H1 (cell line): Measurements from ENCODE around the gene CHD2. TPM values are rescaled to one million over a fixed set of nuclear protein-coding genes. Genes with fewer than 3 reads are reported as not detected.

Experiments
- EGR1 ChIP-seq: IDR thresholded peaks from 2 replicates; pipeline ENCODE4 v1.6.1; 2011; ENCODE audit warnings: low read depth, low read length, borderline replicate concordance
- MAFK ChIP-seq: IDR thresholded peaks from 2 replicates; pipeline ENCODE4 v1.6.1; 2012; ENCODE audit warnings: low read depth, mild to moderate bottlenecking, improper control_type of control experiment, low read length
- NANOG ChIP-seq: IDR thresholded peaks from 2 replicates; pipeline ENCODE4 v1.6.1; 2011; ENCODE audit warnings: low read length, low read depth, mild to moderate bottlenecking, inconsistent platforms; ENCODE audit not compliant: insufficient read depth, poor library complexity, severe bottlenecking
- RBBP5 ChIP-seq: IDR thresholded peaks from 2 replicates; pipeline ENCODE4 v1.7.1; 2012; ENCODE audit warnings: low read depth, mild to moderate bottlenecking, inconsistent platforms, low read length, moderate library complexity, borderline replicate concordance
- SUZ12 ChIP-seq: fragments of 200-600 bp; sonication (generic); IDR thresholded peaks from 2 replicates; pipeline ENCODE4 v1.6.1; 2012; ENCODE audit warnings: mild to moderate bottlenecking, inconsistent platforms, low read length, moderate library complexity, mixed read lengths
- TAF1 ChIP-seq: IDR thresholded peaks from 2 replicates; pipeline ENCODE4 v1.6.1; 2011; ENCODE audit warnings: mild to moderate bottlenecking, low read depth, low read length
- polyA plus RNA-seq, 7 experiments: library from polyadenylated mRNA; depleted of rRNA in 3 of 7; stranded (reverse) in 5 of 7; unstranded in 2 of 7; fragments of >200 nt in 5 of 7; fragments of 200-250 nt in 2 of 7; gene quantifications; 1 replicate in 5 of 7; 2 replicates in 1 of 7; 4 replicates in 1 of 7; pipeline versions ENCODE4 v1.2.1 to v1.2.3, GENCODE V29; 2011 to 2013; ENCODE audit warnings: missing spikeins in 2 of 7, mixed read lengths in 2 of 7
- total RNA-seq: library from RNA; stranded (reverse); fragmentation: NEBNext Ultra II Directional; extraction: Animal tissue kit (Norgen Biotek cat#: 25700); gene quantifications from 2 replicates; pipeline ENCODE4 v1.2.1, GENCODE V29; 2021
- TF ChIP-seq, protein P1 (sequence below): fragments of 300-600 bp; sonication (generic); IDR thresholded peaks from 2 replicates; pipeline ENCODE4 v1.7.1; 2012; ENCODE audit warnings: low read length, moderate library complexity, mild to moderate bottlenecking, inconsistent platforms; ENCODE audit not compliant: insufficient replicate concordance

CHD2 gene
- total and polyA plus RNA-seq, 2 of the 8 experiments (the other 6 are each of a cell fraction or from before 2014, with no cell fraction given), result 28.8 to 70.0 TPM

GRCh38 chr15:93044301-93045190, 144.4 kb downstream of the CHD2 start (continued):
- TF ChIP-seq, protein P1, sequence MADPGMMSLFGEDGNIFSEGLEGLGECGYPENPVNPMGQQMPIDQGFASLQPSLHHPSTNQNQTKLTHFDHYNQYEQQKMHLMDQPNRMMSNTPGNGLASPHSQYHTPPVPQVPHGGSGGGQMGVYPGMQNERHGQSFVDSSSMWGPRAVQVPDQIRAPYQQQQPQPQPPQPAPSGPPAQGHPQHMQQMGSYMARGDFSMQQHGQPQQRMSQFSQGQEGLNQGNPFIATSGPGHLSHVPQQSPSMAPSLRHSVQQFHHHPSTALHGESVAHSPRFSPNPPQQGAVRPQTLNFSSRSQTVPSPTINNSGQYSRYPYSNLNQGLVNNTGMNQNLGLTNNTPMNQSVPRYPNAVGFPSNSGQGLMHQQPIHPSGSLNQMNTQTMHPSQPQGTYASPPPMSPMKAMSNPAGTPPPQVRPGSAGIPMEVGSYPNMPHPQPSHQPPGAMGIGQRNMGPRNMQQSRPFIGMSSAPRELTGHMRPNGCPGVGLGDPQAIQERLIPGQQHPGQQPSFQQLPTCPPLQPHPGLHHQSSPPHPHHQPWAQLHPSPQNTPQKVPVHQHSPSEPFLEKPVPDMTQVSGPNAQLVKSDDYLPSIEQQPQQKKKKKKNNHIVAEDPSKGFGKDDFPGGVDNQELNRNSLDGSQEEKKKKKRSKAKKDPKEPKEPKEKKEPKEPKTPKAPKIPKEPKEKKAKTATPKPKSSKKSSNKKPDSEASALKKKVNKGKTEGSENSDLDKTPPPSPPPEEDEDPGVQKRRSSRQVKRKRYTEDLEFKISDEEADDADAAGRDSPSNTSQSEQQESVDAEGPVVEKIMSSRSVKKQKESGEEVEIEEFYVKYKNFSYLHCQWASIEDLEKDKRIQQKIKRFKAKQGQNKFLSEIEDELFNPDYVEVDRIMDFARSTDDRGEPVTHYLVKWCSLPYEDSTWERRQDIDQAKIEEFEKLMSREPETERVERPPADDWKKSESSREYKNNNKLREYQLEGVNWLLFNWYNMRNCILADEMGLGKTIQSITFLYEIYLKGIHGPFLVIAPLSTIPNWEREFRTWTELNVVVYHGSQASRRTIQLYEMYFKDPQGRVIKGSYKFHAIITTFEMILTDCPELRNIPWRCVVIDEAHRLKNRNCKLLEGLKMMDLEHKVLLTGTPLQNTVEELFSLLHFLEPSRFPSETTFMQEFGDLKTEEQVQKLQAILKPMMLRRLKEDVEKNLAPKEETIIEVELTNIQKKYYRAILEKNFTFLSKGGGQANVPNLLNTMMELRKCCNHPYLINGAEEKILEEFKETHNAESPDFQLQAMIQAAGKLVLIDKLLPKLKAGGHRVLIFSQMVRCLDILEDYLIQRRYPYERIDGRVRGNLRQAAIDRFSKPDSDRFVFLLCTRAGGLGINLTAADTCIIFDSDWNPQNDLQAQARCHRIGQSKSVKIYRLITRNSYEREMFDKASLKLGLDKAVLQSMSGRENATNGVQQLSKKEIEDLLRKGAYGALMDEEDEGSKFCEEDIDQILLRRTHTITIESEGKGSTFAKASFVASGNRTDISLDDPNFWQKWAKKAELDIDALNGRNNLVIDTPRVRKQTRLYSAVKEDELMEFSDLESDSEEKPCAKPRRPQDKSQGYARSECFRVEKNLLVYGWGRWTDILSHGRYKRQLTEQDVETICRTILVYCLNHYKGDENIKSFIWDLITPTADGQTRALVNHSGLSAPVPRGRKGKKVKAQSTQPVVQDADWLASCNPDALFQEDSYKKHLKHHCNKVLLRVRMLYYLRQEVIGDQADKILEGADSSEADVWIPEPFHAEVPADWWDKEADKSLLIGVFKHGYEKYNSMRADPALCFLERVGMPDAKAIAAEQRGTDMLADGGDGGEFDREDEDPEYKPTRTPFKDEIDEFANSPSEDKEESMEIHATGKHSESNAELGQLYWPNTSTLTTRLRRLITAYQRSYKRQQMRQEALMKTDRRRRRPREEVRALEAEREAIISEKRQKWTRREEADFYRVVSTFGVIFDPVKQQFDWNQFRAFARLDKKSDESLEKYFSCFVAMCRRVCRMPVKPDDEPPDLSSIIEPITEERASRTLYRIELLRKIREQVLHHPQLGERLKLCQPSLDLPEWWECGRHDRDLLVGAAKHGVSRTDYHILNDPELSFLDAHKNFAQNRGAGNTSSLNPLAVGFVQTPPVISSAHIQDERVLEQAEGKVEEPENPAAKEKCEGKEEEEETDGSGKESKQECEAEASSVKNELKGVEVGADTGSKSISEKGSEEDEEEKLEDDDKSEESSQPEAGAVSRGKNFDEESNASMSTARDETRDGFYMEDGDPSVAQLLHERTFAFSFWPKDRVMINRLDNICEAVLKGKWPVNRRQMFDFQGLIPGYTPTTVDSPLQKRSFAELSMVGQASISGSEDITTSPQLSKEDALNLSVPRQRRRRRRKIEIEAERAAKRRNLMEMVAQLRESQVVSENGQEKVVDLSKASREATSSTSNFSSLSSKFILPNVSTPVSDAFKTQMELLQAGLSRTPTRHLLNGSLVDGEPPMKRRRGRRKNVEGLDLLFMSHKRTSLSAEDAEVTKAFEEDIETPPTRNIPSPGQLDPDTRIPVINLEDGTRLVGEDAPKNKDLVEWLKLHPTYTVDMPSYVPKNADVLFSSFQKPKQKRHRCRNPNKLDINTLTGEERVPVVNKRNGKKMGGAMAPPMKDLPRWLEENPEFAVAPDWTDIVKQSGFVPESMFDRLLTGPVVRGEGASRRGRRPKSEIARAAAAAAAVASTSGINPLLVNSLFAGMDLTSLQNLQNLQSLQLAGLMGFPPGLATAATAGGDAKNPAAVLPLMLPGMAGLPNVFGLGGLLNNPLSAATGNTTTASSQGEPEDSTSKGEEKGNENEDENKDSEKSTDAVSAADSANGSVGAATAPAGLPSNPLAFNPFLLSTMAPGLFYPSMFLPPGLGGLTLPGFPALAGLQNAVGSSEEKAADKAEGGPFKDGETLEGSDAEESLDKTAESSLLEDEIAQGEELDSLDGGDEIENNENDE, result no peak
- TF ChIP-seq TAF1 (no peak), EGR1 (no peak), MAFK (no peak), RBBP5 (no peak), NANOG (no peak), SUZ12 (no peak)
